HG03095 (cell line): ENCODE measurements around the gene GMDS.

Experiments
- ATAC-seq: cut with Tn5 transposase; IDR thresholded peaks from one replicate; pipeline ENCODE4 v1.9.1; 2021; ENCODE audit warnings: moderate library complexity; ENCODE audit not compliant: unreplicated experiment

GMDS gene

DNA sequence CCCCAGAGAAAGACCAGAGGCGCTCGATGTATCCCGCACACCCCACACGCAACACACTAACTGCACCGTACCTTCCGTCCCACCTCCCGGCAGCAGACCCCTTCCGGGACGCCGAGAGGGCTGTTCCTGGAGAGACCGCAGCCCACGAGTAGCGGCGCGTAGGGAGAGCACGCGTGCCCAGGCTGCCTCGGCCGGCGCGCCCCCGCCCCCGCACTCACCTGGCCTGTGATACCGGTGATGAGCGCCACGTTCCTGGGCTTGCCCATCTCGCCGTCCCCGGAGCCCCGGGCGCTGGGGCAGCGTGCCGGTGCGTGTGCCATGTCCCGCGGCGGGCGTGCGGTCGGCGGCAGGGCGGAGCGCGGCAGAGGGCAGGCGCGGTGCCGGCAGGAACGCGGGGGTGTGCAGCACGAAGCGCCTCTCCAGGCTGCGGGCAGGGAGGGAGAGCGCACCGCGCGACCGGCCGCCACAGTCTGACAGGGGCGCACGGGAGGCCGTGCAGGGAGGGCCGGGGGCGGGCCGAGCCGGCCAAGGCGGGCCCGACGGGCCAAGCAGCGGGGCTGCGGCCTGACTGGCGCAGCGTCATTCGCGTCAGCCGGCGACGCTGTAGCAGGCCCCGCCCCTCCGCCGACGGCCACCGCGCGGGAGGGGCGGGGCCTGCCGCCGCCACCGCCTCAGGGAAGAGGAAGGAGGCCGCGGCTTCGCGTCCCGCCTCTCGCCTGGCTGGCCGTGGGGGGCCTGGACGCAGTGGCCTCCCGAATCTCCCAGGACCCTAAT, at the start of gene GMDS:
Gene GMDS (minus strand): TSS at position 503 of the 774 bp plus-strand sequence.
- peak; percentile 87 for ATAC-seq

DNA sequence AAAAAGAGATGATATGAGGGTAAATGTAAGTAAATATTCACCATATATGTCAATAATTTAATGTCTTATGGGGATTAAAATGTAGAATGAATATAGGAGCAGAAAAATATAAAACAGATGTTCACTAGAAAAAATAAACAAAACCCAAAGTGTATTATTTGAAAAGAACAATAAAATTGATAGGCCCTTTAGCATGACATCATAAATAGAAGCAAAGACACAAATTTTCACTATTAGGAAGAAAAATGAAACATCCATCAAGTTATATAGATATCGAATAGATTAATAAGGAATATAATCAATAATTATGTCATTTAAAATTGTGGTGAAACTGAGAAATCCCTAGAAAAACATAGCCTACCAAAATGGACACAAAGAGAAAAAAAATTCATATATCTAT, 40.1 kb upstream of the GMDS start:
- ATAC-seq, result no peak

DNA sequence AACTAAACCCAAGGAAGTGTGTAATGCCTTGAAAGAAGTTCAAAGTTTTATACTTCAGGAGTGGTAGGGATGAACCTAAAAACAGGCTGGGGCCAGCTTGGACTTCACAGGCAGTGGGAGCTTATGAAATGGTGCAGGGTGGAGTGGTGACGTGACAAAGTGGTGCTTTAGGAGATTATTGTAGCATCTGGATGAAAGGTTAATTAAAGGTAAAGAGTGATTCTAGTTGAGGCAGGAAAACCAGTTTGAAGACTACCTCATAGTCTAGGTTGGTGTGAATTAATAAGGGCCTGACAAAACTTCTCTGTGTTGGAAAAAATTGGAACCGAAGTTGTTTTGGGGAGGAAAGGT, 30.5 kb upstream of the GMDS start:
- no peak for ATAC-seq

DNA sequence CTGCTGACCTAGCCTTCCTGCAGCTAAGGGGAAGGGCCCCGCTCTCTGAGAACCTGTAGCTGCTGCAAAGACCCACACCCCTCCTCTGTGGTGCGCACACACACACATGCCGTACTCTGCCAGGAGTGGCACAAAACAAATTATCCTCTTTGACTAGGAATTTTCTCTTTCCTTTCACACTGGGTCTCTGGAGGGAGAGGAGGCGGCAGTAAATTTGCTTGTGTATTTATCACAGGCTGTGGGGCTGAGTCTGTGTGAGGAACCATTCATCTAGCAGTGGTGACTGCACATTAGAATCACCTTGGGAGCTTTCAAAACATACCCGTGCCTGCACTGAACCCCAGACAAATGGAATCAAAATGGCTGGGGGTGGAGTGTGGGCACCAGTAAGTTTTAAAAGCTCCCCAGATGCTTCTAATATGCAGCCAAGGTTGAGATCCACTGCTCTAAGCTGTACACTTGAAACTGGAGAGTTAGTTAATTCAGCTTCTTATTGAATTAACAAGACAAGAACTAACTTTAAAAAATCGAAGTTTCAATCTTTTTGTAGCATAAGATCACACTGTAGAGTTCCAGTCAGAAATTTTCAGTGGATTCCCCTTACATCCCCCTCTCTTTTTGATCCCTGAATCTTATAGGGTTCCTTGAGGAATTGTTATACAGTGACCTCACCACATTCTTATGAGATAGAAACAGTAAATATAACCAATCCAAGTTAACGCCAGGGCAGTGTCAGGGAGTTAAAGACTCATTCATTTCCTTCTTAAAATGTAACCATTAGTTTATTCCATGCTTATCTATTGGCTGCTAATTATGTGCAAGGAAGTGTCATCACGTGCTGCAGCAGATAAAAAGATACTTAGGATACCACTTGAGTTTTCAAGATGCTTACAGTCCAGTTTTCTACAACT, 29.8 kb upstream of the GMDS start:
- ATAC-seq, result no peak

DNA sequence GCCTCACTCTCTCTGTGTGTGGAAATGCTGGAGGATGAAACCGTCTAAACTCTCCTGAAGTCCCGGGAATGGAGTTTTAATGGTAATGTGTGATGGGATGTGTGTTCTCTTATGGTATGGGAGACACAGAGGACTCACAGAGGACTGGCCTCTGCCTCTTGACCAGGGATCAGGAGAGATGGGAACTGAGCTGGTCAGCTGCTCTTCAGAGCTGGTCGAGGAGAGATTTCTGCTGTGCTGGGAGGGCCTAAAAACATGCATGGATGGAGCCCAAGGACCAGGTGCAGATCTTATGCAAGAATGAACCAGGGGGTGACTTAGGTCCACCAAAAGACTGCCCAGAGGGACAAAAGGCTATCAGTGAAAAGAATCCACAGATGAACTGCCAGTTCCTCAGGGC, 27.3 kb upstream of the GMDS start:
- ATAC-seq, result no peak

DNA sequence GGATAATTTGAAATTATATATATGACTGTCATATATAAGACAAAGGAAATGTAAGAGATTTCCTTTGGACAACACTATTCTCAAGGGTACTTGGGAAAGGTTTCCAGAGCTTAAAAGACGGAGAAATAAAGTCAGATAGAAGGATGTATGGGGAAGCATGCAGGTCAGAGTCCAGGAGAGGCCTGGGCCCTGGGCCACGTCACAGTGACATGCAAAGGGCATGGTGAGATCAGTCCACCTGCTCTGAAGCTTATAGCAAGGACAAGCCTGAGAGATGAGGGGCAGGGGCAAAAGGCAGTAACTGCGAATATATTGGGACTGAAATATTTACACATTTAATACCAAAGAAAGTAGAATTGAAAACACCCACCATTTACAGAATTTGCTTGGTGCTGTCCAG, 24.6 kb upstream of the GMDS start:
- no peak for ATAC-seq

DNA sequence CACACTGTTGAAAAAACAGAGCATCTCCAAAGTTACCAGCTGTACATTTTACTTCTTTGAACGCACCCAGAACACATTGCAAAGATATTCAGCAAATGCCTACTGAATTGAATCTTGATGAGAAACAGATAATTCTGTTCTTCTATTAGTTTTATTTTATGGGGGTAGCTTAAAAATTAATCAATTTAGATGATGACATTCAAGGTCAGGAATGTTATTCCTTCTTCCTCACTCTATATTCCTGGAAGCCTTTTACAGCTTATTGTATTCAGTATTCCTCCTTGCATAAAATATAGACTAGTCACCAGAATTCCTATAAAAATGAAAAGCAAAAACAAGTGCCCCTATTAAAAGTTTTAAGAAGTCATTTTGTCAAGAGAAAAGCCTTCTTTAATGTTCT, 21.4 kb upstream of the GMDS start:
- ATAC-seq, result no peak

DNA sequence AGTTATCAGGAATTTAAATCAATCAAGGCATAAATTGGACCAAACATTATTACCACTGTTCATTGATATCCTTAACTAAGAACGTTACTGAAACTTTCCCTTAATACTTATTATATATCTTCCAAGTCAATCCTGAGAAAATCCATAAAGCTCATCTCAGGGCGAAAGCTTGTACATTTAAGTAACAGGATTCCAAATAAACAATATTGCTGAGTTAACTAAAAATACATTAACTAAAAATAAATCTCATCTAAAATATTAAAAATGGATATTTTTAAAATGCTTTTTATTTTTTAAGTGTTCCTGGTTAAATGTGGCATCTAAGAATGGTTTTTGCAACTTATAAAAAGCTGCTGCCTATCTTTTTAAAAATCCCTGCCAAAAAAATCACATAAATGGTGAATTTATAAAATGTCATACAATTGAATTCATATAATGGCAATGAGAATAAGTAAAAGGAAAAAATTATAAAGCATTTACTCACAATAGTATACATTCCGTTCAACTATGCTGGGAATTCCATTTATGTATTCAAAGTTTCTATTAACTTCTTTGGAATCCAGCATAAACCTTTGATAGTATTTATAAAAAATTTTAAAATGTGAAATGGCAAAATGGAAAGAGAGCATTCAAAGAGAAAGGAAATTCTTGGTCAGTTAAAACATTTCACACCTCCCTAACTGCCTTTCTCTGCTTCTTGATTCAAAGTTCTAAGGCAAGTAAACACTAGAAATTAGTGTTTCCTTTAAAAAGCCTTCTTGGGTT, 20.8 kb upstream of the GMDS start:
- ATAC-seq, result no peak

DNA sequence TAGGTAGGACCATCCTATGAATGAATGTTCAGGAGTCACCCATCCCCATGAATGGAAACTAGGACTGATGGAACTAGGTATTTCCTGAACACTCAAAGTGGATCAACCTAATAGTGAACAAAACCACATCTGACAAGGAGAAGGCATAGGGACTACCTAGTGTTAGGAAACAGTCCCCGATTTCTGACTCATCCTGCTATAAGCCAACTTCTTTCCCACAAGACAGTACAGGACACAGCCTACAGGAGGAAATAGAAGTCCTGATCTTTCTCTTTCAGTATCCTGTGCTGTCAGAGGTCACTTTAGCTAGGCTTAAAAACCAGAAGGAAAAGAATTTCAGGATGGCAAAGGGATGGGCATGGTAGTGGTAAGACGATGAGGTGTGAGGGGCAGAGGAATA, 19.5 kb upstream of the GMDS start:
- ATAC-seq, result no peak

DNA sequence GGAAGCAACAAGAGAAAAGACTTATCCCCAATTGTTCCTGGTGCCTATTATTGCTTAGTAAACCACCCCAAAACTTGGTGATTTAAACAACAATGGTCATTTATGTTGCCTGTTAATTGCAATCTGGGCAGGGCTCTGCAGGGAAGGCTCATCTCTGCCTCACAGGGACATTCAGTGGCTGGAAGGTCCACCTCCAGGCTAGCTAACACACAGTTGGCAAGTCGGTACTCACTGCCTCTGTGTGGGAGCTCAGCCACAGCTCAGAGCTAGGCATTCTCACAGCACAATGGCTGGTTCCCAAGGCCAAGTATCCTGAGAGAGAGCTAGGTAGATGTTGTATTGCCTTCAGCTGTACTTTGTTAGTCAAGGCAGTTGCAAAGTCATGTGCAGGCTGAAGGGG, 18.5 kb upstream of the GMDS start:
- no peak for ATAC-seq

DNA sequence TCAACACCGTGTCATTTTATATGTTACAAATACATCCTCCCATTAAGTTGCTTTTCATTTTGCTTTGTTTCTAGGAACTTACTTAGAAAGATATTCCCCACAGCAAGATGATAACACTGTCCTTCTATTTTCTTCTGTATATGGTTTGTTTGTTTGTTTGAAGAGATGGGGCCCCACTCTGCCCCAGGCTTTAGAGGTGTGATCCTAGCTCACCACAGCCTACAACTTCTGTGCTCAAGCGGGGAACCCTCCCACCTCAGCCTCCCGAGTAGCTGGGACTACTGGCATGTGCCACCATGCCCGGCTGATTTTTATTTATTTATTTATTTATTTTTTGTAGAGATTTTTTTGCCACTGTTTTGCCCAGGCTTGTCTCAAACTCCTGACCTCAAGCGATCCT, 14.2 kb upstream of the GMDS start:
- no peak for ATAC-seq

DNA sequence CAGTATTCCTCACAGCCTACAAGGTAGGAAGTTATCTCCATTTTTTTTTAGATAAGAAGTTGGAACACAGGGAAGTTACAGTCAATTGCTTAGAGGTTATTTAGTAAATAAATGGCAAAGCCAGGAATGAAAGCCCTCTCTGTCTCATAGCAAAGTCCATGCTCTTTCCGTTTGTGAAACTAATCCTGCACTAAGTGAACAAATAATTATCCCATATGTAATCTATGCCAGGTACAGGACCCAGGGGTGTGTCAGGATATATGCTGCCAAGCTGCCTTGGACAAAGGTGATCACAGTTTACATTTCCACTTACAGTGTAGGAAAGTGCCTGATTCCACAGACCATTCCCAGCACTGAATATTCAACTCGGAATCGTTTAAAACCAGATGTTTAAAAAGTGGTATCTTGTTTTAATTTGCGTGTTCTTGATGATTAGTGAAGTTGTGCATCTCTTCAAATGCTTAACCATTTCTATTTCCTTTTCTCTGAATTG, 13.6 kb upstream of the GMDS start:
- no peak for ATAC-seq

DNA sequence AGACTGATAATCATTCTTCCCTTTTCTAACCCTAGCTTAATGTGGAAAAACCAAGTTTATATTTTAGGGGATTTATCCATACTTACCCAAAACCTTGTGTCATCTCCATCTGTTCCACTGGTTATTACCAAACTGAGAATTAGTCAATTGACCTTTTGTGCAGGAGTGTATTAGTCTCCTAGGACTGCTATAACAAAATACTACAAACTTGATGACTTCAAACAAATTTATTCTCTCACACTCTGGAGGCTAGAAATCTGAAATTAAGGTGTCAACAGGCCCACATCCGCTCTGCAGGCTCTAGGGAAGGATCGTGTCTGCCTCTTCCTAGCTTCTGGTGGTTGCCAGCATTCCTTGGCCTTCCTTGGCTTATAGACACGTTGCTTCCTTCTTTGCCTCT, 12.7 kb upstream of the GMDS start:
- no peak for ATAC-seq

DNA sequence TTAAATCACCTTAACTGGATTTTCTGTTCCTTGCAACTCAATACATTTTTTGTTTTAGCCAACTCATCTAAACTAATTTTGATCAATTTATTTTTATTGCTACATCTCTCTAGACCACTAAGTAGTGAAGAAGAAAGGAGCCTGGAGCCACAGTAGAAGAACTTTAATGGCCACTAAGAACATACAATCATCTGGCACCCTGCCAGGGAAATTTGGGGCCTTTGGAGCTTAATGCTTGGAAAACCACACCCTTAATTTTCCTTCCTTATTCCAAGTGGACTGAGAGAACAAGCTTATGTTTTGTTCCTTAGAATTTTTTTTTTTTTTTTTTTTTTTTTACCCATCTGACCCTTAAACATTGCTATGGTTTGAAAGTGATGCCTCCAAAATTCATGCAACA, 12.0 kb upstream of the GMDS start:
- no peak for ATAC-seq

DNA sequence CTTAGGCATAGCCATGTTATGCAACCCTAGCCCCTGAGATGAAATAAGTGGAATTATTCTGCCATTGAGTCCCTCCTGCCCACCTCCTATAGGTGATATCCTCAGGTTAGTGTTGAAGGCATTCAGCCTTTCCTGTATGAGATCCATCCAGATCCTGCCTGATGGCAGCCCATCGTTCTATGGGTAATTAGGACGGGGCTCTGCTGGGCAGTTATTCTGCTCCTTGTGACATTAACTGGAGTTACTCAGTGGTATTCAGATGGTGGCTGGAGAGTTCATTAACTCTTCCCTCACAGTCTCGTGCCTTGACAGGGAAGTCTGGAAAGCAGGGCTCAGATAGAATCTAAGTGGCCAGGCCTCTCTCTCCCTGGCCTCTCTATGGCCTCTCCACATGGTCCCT, 9.3 kb upstream of the GMDS start:
- no peak for ATAC-seq

DNA sequence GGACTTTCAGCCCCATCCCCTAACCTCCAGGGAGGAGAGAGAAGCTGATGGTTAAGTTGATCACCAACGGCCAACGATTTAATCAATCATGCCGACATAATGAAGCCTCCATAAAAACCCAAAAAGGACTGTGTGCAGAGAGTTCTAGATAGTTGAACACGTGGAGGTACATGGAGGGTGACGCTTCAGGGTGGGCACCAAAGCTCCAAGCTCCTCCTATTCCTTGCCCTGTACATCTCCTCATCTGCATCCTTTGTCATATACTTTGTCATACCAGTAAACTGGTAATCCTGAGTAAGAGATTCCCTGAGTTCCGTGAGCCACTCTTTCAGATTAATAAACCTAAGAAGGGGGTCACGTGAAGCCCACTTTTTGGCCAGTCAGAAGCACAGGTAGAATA, 3.7 kb upstream of the GMDS start:
- ATAC-seq, result no peak

DNA sequence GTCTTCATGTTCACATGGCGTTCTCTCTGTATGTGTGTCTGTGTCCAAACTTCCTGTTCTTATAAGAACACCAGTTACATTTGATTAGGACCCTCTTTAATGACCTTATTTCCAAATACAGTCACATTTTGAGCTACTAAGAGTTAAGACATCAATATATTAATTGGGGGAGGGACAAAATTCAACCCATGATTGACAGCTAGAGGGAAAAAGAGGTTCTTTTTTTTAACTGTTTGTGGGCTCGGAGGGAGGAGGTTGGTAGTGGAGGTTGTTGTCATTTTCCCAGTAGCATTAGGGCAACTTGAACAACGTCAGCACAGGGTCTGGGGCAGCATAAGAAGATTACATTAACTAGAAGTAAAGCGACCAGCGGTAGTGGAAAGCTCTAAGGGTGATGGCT, 2.3 kb upstream of the GMDS start:
- ATAC-seq, result no peak

DNA sequence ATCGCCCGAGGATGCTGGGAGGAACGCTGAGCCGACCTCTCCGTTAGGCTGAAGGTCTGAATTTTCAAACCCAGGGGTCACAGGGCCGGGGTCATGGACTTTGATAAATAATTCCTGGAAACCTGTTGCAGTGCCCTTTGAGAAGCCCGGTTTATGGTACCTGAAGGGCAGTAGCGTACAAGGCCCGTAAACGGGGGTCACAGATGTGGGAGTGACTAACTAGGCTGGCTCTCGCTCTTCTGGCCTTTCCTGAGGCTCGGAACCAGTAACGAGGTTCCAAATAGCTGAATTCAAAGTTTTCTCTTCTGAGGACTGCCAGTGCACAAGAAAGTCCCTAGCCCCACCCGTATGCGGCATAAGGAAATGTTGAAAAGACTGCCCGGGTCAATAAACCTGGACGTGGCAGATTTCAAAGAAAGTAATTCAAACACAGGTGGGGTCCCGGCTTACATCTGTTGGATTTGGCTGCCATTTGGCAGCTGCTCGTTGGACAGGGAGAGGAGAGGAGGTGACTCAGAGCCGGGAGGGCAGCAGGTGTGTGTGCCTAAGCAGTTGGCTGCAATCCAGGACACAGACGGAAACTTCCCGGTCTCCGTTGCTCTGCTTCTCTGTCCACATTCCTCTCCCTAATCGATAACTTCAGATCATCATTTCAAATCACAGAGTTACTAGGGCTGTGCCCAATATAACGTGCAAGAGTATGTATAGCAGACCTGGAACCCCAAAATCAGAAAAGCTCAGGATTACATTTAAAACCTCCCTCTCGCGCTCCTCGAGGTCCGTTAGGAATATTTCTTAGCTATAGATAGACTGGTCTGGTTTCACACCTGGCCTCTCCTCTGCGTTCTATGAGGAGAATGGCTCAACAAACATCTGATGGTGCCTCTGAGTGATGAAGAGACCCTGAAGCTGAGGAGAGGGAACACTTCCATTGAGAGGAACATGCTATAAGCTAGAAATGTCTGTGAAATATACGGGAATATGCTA, 765 bp upstream of the GMDS start:
- ATAC-seq, result peak; percentile 1

DNA sequence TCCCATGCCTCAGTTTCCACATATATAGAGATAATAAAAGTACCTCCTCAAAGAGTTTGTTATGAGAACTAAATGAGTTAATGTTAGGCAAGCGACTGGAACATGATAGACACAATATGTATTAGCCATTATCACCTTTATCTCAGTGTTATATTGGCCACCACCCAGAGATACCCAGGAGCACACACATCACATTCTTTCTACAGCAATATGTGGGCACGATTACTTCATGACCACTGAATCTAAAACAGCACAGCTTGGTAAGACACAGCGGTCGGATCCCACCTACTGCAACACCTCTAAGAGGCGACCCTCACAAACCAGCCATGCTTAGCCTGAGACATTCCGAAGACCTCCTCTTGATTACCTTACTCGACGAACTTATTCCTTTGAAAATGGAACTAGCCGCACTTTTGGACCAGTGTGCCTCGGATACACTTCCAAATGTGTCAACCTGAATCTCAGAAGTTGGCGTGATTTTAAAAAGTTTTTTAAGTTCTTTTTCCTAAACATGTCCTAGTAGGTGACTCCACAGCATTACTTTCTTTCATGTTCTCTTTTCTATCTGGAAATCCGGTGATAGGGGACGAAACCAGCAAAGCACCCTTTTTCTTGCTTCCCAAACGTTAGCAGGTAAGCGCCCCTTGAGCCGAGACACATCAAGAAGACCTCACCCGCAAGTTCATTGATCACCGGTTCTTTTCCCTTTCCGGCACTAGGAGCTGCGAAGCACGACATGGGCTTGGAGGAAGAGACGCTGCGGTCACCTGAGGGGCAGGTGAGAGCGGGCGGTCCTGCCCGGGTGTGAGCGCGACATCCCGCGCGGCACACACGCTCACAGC, 923 bp downstream of the GMDS start:
- ATAC-seq, result no peak
